ENCODE results near the gene PATJ.

Gene PATJ

GRCh38 chr1:62208970-62209369, 466.7 kb downstream of the PATJ start:
- Histone ChIP-seq H3K56ac (ENCODE audit: low read length) (no peak overlapping the region), H4K5ac (ENCODE audit: low read length) (no peak overlapping the region), H2BK5ac (ENCODE audit: low read length) (no peak overlapping the region), H3K18ac (ENCODE audit: low read length) (no peak overlapping the region), H3K27ac (ENCODE audit: low read depth, low read length) (no peak overlapping the region), H3K27me3 (ENCODE audit: insufficient read depth, low read length, poor library complexity) (no peaks in the 10 kb centered on the region), H3K79me1 (ENCODE audit: low read length) (peaks cover 14% of the 10 kb centered on the region), H3K4ac (ENCODE audit: low read depth, low read length) (no peak overlapping the region), H3K79me2 (ENCODE audit: control insufficient read depth, insufficient read depth, low read length) (peaks cover 15% of the 10 kb centered on the region), H2BK120ac (ENCODE audit: low read depth, low read length) (no peak overlapping the region), H4K8ac (ENCODE audit: low read depth, low read length) (peak overlapping the region; percentile 44), H3K4me3 (ENCODE audit: low read length) (no peak overlapping the region), H2BK15ac (replicated peaks; ENCODE audit: low read depth) (no peak overlapping the region), H3K4me2 (ENCODE audit: low read length) (no peak overlapping the region), H3K9ac (ENCODE audit: low read length) (no peak overlapping the region), H3K23ac (ENCODE audit: low read length) (no peak overlapping the region), H2AK5ac (ENCODE audit: low read length) (no peak overlapping the region), H3K4me1 (ENCODE audit: control insufficient read depth, low read depth, low read length) (no peaks in the 10 kb centered on the region), H3K36me3 (ENCODE audit: control insufficient read depth, insufficient read depth, low read length) (peaks cover 23% of the 10 kb centered on the region)
- DNase-seq, result no peak
- WGBS (ENCODE audit: extremely low coverage, insufficient coverage, low lambda C conversion rate), result no CpG with 5 or more reads among the region's 1 CpG

GRCh38 chr1:62209931-62210595, 467.8 kb downstream of the PATJ start:
- H3K18ac ChIP-seq (ENCODE audit: low read length), result no peak overlapping the region
- H3K4ac ChIP-seq (ENCODE audit: low read depth, low read length), result no peak overlapping the region
- H3K79me2 ChIP-seq (ENCODE audit: control insufficient read depth, insufficient read depth, low read length), result peaks cover 8% of the 10 kb centered on the region

GRCh38 chr1:62210960-62211359, 468.7 kb downstream of the PATJ start:
- Histone ChIP-seq H3K4me1 (ENCODE audit: control insufficient read depth, low read depth, low read length) (no peaks in the 10 kb centered on the region), H3K4me2 (ENCODE audit: low read length) (no peak overlapping the region), H3K79me1 (ENCODE audit: low read length) (peaks cover 10% of the 10 kb centered on the region), H3K23ac (ENCODE audit: low read length) (no peak overlapping the region), H3K18ac (ENCODE audit: low read length) (no peak overlapping the region), H2BK15ac (replicated peaks; ENCODE audit: low read depth) (no peak overlapping the region), H3K4me3 (ENCODE audit: low read length) (no peak overlapping the region), H2BK5ac (ENCODE audit: low read length) (no peak overlapping the region), H3K27me3 (ENCODE audit: insufficient read depth, low read length, poor library complexity) (no peaks in the 10 kb centered on the region), H3K9ac (ENCODE audit: low read length) (no peak overlapping the region), H2BK120ac (ENCODE audit: low read depth, low read length) (no peak overlapping the region), H3K36me3 (ENCODE audit: control insufficient read depth, insufficient read depth, low read length) (peaks cover 18% of the 10 kb centered on the region), H3K56ac (ENCODE audit: low read length) (no peak overlapping the region), H4K8ac (ENCODE audit: low read depth, low read length) (no peak overlapping the region), H3K4ac (ENCODE audit: low read depth, low read length) (no peak overlapping the region), H3K27ac (ENCODE audit: low read depth, low read length) (no peak overlapping the region), H2AK5ac (ENCODE audit: low read length) (no peak overlapping the region), H3K79me2 (ENCODE audit: control insufficient read depth, insufficient read depth, low read length) (peaks cover 5% of the 10 kb centered on the region), H4K5ac (ENCODE audit: low read length) (no peak overlapping the region)
- DNase-seq, result no peak
- WGBS (ENCODE audit: extremely low coverage, insufficient coverage, low lambda C conversion rate), result no CpG with 5 or more reads among the region's 1 CpG

More at GRCh38 chr1:62209931-62210595, 467.8 kb downstream of the PATJ start:
- no peak overlapping the region for H2AK5ac ChIP-seq (ENCODE audit: low read length)
- no peak overlapping the region for H3K4me3 ChIP-seq (ENCODE audit: low read length)
- no peak overlapping the region for H3K27ac ChIP-seq (ENCODE audit: low read depth, low read length)
- no peaks in the 10 kb centered on the region for H3K4me1 ChIP-seq (ENCODE audit: control insufficient read depth, low read depth, low read length)
- no CpG with 5 or more reads among the region's 1 CpG for WGBS (ENCODE audit: extremely low coverage, insufficient coverage, low lambda C conversion rate)
- no peak overlapping the region for H2BK120ac ChIP-seq (ENCODE audit: low read depth, low read length)
- H3K23ac ChIP-seq (ENCODE audit: low read length), result no peak overlapping the region
- H3K79me1 ChIP-seq (ENCODE audit: low read length), result peaks cover 10% of the 10 kb centered on the region
- H3K36me3 ChIP-seq (ENCODE audit: control insufficient read depth, insufficient read depth, low read length), result peaks cover 18% of the 10 kb centered on the region
- H4K8ac ChIP-seq (ENCODE audit: low read depth, low read length), result no peak overlapping the region
- H3K9ac ChIP-seq (ENCODE audit: low read length), result no peak overlapping the region
- no peak overlapping the region for H4K5ac ChIP-seq (ENCODE audit: low read length)
- H2BK15ac ChIP-seq (replicated peaks; ENCODE audit: low read depth), result no peak overlapping the region
- H3K27me3 ChIP-seq (ENCODE audit: insufficient read depth, low read length, poor library complexity), result no peaks in the 10 kb centered on the region
- no peak overlapping the region for H3K4me2 ChIP-seq (ENCODE audit: low read length)
- no peak overlapping the region for H2BK5ac ChIP-seq (ENCODE audit: low read length)
- H3K56ac ChIP-seq (ENCODE audit: low read length), result no peak overlapping the region
- no peak for DNase-seq

- DNase-seq, result no peak
- no peak overlapping the region for H2BK15ac ChIP-seq (replicated peaks; ENCODE audit: low read depth)
- peaks cover 5% of the 10 kb centered on the region for H3K79me2 ChIP-seq (ENCODE audit: control insufficient read depth, insufficient read depth, low read length)
- H3K79me1 ChIP-seq (ENCODE audit: low read length), result peaks cover 10% of the 10 kb centered on the region
- no peak overlapping the region for H3K9ac ChIP-seq (ENCODE audit: low read length)
- H2BK120ac ChIP-seq (ENCODE audit: low read depth, low read length), result no peak overlapping the region
- H3K27me3 ChIP-seq (ENCODE audit: insufficient read depth, low read length, poor library complexity), result no peaks in the 10 kb centered on the region
- no peak overlapping the region for H3K56ac ChIP-seq (ENCODE audit: low read length)
- no peak overlapping the region for H4K8ac ChIP-seq (ENCODE audit: low read depth, low read length)
- H3K18ac ChIP-seq (ENCODE audit: low read length), result no peak overlapping the region
- no CpG with 5 or more reads among the region's 6 CpGs for WGBS (ENCODE audit: extremely low coverage, insufficient coverage, low lambda C conversion rate)
- no peak overlapping the region for H3K4me3 ChIP-seq (ENCODE audit: low read length)
- no peak overlapping the region for H3K27ac ChIP-seq (ENCODE audit: low read depth, low read length)
- H3K23ac ChIP-seq (ENCODE audit: low read length), result no peak overlapping the region
- peaks cover 18% of the 10 kb centered on the region for H3K36me3 ChIP-seq (ENCODE audit: control insufficient read depth, insufficient read depth, low read length)
- H3K4ac ChIP-seq (ENCODE audit: low read depth, low read length), result no peak overlapping the region
- no peak overlapping the region for H3K4me2 ChIP-seq (ENCODE audit: low read length)
- H2BK5ac ChIP-seq (ENCODE audit: low read length), result no peak overlapping the region
- H4K5ac ChIP-seq (ENCODE audit: low read length), result no peak overlapping the region
- H2AK5ac ChIP-seq (ENCODE audit: low read length), result no peak overlapping the region
- H3K4me1 ChIP-seq (ENCODE audit: control insufficient read depth, low read depth, low read length), result no peaks in the 10 kb centered on the region
Measured at GRCh38 chr1:62212411-62212810, 470.1 kb downstream of the PATJ start.

GRCh38 chr1:62213075-62213914, 471.0 kb downstream of the PATJ start:
- Histone ChIP-seq H2AK5ac (ENCODE audit: low read length) (no peak overlapping the region), H3K79me2 (ENCODE audit: control insufficient read depth, insufficient read depth, low read length) (peaks cover 2% of the 10 kb centered on the region), H3K9ac (ENCODE audit: low read length) (no peak overlapping the region), H3K27me3 (ENCODE audit: insufficient read depth, low read length, poor library complexity) (no peaks in the 10 kb centered on the region), H2BK15ac (replicated peaks; ENCODE audit: low read depth) (no peak overlapping the region), H3K18ac (ENCODE audit: low read length) (no peak overlapping the region), H2BK120ac (ENCODE audit: low read depth, low read length) (no peak overlapping the region), H3K23ac (ENCODE audit: low read length) (no peak overlapping the region), H3K56ac (ENCODE audit: low read length) (no peak overlapping the region), H3K4me3 (ENCODE audit: low read length) (no peak overlapping the region), H4K5ac (ENCODE audit: low read length) (no peak overlapping the region), H3K4me2 (ENCODE audit: low read length) (no peak overlapping the region), H3K4ac (ENCODE audit: low read depth, low read length) (no peak overlapping the region), H4K8ac (ENCODE audit: low read depth, low read length) (no peak overlapping the region), H2BK5ac (ENCODE audit: low read length) (no peak overlapping the region), H3K79me1 (ENCODE audit: low read length) (peaks cover 7% of the 10 kb centered on the region), H3K36me3 (ENCODE audit: control insufficient read depth, insufficient read depth, low read length) (peaks cover 16% of the 10 kb centered on the region), H3K4me1 (ENCODE audit: control insufficient read depth, low read depth, low read length) (no peaks in the 10 kb centered on the region), H3K27ac (ENCODE audit: low read depth, low read length) (no peak overlapping the region)
- no peak for DNase-seq
- no CpG with 5 or more reads among the region's 6 CpGs for WGBS (ENCODE audit: extremely low coverage, insufficient coverage, low lambda C conversion rate)
